HG02759 (cell line): ENCODE measurements around the gene SCAND1.
A peak's percentile ranks its signal among the peaks of the same experiment; 100 is the strongest.
"Not testable (repeated sequence)": the region's sequence is repeated elsewhere in the genome, so short reads cannot be mapped to it uniquely, and the experiment has no call there.

Source experiments
- ATAC-seq: cut with Tn5 transposase; IDR thresholded peaks from one replicate; pipeline ENCODE4 v1.9.1; 2021; ENCODE audit warnings: mild to moderate bottlenecking, moderate library complexity; ENCODE audit not compliant: unreplicated experiment

Gene SCAND1

DNA sequence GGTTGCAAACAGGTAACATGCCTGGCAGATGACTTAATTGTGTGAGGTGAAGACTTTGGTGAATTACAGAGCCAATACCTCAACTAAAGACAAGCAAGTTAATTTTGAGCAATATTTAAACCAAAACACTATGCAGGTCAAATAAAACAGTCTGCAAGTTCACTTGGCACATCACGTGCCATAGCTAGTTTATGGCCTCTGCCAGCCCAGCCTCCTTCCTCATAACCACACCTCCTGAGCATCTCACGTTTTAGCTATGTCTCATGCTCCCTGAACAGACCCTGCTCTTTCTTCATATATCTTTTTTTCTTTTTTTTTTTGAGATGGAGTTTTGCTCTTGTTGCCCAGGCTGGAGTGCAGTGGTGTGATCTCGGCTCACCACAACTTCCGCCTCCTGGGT, 9.6 kb upstream of the SCAND1 start:
- ATAC-seq = no peak

DNA sequence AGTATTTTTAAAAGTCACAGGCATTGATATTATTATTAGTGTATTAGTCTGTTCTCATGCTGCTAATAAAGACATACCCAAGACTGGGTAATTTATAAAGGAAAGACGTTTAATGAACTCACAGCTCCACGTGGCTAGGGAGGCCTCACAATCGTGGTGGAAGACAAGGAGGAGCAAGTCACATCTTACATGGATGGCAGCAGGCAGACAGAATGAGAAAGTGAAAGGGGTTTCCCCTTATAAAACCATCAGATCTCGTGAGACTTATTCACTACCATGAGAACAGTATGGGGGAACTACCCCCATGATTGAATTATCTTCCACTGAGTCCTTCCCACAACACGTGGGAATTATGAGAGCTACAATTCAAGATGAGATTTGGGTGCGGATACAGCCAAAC, 5.0 kb upstream of the SCAND1 start:
- not testable (repeated sequence) for ATAC-seq

DNA sequence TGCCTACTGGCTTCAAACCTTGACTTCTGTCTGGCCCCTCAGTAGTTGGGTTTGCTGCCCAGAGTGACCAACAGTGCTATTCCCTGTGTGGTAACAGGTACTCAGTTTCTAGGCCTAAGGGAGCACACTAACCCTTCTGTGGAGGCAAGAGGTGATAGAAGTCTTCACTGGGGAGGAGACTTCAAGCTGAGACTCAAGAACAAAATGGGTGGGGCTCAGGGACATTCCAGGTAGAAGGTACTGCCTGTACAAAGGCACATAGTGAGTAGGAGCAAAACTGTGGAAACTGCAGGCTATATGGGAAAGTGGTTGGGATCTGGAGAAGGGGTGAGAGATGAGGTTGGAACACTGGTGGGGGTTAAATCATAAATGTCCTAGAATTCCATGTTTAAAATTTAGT, 2.3 kb upstream of the SCAND1 start:
- ATAC-seq = no peak

- ATAC-seq = no peak
Observed at GRCh38 chr20:35954907-35955251, 577 bp upstream of the SCAND1 start.

DNA sequence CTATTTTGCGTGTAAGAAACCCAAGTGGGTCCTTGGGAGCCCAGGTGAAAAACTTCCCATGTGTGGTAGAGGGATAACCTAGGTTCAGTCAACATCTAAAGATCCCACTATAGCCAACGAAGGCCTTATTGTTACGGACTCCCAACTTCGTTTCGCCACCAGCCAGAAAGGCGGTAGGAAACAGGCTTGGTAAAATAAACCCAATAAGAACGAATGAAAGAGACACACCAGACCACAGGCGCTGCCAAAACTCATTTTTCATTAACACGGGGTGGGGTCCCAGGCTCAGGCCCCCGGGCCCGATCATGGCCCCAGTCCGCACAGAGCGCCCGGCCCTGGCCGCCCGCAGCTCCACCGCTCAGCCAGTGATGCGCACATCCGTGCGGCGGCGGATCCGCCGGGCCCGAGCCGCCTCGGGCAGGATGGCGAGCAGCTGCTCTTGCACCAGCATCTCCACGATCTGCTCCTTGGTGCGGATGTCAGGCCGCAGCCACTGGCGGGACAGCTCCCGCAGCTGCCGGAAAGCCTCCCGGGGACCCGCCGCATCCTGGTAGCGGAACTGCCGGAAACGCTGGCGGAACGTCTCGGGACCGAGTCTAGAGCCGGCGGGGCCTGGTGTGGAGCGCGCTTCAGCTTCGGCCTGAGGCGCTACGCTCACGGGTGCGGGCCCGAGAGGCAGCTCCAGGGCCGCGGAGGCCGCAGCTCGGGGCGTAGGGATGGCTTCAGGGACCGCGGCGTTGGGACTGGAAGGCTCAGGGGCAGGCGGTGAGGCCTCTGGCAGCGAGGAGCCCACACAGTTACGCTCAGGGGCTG, 709 bp downstream of the SCAND1 start:
- peak; percentile 21 for ATAC-seq

DNA sequence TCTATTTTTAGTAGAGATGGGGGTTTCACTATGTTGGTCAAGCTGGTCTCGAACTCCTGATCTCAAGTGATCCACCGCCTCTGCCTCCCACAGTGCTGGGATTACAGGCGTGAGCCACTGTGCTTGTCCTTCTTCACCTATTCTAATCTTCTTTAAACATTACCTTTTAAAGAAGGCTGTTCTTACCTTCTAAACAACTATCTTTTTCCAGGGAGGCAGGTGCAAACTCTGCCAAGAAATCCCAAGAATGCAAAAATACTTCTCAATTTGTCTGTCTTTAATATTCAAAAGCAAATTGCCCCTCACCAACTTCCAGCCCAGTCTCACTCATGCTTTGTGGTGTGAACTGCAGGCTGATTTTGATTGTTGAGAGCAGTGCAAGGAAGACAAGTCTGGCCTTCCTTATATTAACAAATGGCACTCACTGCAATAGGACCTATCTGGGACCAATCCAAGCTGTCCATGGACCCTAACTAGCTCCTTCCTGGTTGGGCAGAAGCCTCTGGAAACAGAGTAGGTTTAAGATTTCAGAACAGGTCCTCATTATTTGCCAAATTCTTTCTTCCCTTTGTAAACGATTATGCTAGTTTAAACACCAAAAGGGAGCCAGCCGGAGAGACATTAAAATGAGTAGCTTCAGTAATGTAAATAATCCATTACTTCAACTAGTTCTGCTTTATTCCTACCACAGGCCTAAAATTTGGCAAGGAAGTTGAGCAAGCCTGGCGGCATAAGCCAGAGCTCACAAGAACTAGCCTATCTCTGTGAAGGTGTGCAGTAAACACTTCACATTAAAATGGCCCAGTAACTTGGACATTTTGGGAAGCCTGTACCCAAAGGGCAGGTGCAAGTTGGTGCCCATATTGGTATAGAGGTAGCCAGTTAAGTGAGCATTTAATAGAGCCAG, 1.6 kb downstream of the SCAND1 start:
- no peak for ATAC-seq

GRCh38 chr20:35952080-35952479, 2.2 kb downstream of the SCAND1 start:
- ATAC-seq = not testable (repeated sequence)

DNA sequence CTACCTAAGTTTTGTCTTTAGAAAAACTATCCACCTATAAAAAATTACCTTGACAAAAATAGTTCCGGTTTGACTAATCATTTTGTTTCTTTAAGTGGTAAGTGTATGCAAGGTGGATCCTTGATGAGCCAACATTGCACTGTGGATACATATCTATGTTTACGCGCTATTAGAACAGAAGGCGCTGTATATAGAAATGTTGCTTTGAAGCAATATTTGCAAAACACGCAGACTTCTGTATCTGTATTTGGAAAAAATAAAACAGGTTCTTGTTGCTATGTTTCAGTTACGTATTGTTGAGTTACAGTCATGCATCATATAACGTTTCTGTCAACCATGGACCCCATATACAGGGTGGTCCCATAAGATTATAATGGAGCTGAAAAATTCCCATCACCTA, 4.2 kb downstream of the SCAND1 start:
- ATAC-seq = no peak

DNA sequence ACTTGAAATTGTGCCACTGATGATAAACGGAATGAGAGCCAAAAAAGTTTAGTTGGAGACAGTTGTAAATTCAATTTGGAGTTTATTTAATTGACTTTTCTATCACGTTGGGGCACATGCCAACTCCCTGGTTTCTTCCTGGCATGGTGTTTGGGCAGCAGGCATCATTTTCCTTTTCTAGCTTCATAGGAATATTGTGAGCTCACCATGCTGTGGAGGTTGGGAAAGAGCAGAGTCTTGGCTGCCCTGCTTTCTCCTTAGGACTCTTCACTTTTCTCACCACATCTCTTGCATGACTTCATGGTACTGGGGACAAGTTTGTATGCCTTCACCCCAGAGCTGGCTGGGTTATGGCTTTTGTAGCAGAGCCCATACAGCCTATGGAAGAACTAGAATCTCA, 6.4 kb downstream of the SCAND1 start:
- no peak for ATAC-seq

GRCh38 chr20:35947489-35947888, 6.8 kb downstream of the SCAND1 start:
- no peak for ATAC-seq

DNA sequence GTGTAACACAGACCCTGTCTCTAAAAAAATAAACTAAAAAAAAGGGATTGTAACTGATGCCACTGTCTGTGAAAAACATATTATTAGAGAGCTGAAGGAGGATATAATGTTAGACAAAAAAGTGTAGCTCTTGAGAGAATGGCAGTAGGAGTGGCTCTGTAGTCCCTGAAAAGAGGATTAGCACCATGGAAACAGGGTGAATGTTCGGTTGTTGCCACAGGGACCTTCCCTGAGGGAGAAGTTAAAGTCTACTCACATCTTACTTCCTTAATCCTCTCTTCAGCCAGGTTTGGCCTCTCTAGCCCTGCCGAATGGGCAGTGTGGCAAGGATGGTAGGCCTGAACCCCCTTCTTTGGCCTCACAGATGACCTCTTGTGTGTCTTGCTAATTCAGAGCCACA, 12.1 kb downstream of the SCAND1 start:
- ATAC-seq = no peak

- ATAC-seq = no peak
Observed at GRCh38 chr20:35941620-35942019, 12.7 kb downstream of the SCAND1 start.

GRCh38 chr20:35939264-35939663, 15.0 kb downstream of the SCAND1 start:
- ATAC-seq = no peak

DNA sequence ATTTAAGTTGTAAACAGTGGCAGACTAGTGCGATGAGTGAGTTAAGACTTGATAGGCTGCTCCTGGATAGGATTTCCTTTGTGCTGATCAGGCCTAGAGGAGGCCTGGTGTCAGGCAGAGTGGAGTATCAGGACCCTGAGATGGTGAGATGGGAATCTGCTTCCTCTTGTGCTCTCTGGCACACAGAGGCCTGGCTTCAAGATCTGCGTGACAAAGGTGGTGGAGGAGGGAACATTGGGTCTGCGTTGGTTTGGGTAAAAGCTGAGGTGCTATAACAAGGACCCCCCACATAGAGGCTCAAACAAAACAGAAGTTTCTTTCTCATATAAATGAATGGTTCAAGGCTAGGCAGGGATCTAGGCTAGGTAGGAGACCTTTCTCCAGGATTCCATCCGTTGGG, 20.3 kb downstream of the SCAND1 start:
- no peak for ATAC-seq

DNA sequence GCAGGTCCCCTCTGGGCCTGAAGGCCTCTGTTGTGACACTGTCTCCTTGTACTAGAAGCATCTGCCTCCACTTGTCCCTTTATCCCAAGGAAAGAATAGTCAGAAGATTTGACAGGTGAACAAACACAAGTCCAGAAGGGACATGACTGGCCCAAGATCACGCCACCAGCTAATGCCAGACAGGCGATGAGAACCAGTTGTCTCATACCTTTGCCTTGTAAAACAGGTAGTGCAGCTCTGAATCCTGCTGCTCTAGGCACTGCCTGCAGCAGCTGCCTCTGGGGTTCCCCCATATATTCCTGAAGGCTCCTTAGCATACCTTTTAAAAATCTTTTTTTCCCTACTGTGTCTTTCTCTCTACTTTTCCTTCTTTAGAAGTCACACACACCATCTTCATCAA, 25.0 kb downstream of the SCAND1 start:
- no peak for ATAC-seq

DNA sequence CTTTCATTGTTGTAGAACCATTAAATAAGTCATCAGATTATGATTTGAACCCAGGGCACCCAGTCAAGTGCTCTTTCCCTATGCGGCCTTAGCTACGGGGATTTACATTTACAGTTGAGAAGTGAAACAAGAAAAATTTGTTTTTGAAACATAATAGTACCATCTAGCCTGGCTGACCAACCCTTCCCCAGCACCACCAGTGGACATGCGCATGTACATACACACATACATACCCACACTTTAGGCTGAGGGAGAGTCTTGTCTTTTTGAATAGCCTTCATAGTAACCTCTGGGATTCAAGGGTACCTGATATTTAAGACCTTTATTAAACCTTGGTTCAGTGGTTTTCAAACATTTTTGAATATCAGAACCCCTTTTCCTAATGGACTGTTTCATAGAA, 33.8 kb downstream of the SCAND1 start:
- ATAC-seq = no peak

DNA sequence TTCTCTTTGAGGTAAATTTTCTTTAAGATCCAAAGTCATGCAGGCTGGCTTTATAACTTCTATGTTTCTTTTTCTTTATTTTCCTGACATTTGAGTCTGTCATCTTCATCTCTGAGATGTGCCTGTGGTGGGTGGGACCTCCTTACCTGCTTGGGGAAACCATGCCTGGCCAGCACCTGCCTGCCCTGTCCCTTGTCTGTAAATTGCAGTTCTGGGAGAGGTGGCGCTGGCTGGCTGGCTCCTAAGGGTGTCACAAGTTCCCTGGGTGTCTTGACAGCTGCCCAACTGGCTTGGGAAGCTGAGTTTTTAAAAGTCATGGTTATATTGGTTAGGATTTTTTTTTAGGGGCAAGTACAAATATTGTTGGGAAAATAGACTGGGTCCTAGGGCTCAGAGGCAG, 36.3 kb downstream of the SCAND1 start:
- no peak for ATAC-seq

GRCh38 chr20:35917077-35917476, 37.2 kb downstream of the SCAND1 start:
- no peak for ATAC-seq

- ATAC-seq = no peak
Observed at GRCh38 chr20:35912881-35913280, 41.4 kb downstream of the SCAND1 start.

- ATAC-seq = no peak
Observed at GRCh38 chr20:35910254-35910653, 44.0 kb downstream of the SCAND1 start.

DNA sequence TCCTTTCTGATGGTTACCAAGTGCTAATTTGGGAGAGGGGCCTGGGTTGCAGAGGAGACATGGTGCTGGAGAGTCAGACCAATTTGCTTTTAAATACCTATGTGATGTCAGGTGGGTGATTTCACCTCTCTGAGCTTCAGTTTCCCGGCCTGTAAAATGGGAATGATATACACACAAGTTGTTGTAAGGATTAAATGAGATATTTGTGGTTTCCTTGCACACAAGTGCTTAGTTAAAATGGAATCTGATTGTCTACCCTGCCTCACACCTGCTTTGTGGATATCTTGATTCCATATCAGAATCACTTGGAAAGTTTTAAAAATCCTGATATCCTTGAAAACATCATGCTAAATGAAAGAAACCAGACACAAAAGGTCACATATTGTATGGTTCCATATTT, 44.5 kb downstream of the SCAND1 start:
- no peak for ATAC-seq

- no peak for ATAC-seq
Observed at GRCh38 chr20:35909176-35909575, 45.1 kb downstream of the SCAND1 start.
